ENCODE results near the gene TPSG1.

DNA sequence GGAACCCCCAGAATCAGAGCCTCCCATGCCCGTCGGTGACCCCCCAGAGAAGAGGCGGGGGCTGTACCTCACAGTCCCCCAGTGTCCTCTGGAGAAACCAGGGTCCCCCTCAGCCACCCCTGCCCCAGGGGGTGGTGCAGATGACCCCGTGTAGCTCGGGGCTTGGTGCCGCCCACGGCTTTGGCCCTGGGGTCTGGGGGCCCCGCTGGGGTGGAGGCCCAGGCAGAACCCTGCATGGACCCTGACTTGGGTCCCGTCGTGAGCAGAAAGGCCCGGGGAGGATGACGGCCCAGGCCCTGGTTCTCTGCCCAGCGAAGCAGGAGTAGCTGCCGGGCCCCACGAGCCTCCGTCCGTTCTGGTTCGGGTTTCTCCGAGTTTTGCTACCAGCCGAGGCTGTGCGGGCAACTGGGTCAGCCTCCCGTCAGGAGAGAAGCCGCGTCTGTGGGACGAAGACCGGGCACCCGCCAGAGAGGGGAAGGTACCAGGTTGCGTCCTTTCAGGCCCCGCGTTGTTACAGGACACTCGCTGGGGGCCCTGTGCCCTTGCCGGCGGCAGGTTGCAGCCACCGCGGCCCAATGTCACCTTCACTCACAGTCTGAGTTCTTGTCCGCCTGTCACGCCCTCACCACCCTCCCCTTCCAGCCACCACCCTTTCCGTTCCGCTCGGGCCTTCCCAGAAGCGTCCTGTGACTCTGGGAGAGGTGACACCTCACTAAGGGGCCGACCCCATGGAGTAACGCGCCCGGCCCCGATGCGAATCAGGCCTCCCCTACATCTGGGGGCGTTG lies 4.0 kb downstream of the TPSG1 start:
- TF ChIP-seq FOXK2 (IDR thresholded peaks at IDR 0.05) (no peak), RARG (CRISPR knock-in tag; IDR thresholded peaks at IDR 0.05; ENCODE audit: low read depth) (no peak), IKZF1 (IDR thresholded peaks at IDR 0.05) (no peak)

Data from HepG2 (cell line).